K562 (cell line): ENCODE data around the gene IL24. TPM values are rescaled to one million over a fixed set of nuclear protein-coding genes. Genes with fewer than 3 reads are reported as not detected.

Experiments
- DMBX1 ChIP-seq: fragments of 250-450 bp; sonication (Bioruptor Pico); IDR thresholded peaks from 2 replicates; pipeline ENCODE4 v1.8.0; 2022; ENCODE audit warnings: inconsistent platforms, mild to moderate bottlenecking, moderate library complexity, borderline replicate concordance
- ESRRA ChIP-seq: fragments of 450-650 bp; IDR thresholded peaks from 2 replicates; pipeline ENCODE4 v1.6.1; 2014; ENCODE audit warnings: low read depth, mild to moderate bottlenecking, moderate library complexity, borderline replicate concordance
- FOS ChIP-seq: IDR thresholded peaks from 3 replicates; pipeline ENCODE4 v1.6.1; 2011; ENCODE audit not compliant: insufficient read length; ENCODE audit errors: extremely low read depth
- GATA2 ChIP-seq: sonication (generic); formaldehyde crosslinking; IDR thresholded peaks from 2 replicates; pipeline ENCODE4 v1.4.0; 2020; ENCODE audit warnings: mild to moderate bottlenecking, missing genetic modification reagents
- HDAC3 ChIP-seq: fragments of 450-650 bp; IDR thresholded peaks from 2 replicates; pipeline ENCODE4 v1.6.1; 2018; ENCODE audit warnings: borderline replicate concordance, mild to moderate bottlenecking, moderate library complexity; ENCODE audit not compliant: partially characterized antibody
- HNRNPLL ChIP-seq: fragments of 200-400 bp; formaldehyde crosslinking; IDR thresholded peaks from 2 replicates; pipeline ENCODE4 v1.6.1; 2017; ENCODE audit warnings: low read length, low read depth, mild to moderate bottlenecking; ENCODE audit not compliant: poor library complexity, severe bottlenecking
- KDM2B ChIP-seq: fragments of 250-450 bp; sonication (Bioruptor Pico); IDR thresholded peaks from 2 replicates; pipeline ENCODE4 v1.8.0; 2021; ENCODE audit warnings: mild to moderate bottlenecking, moderate library complexity
- MECOM ChIP-seq: fragments of 250-450 bp; sonication (Bioruptor Pico); IDR thresholded peaks from 2 replicates; pipeline ENCODE4 v1.8.0; 2022; ENCODE audit warnings: inconsistent platforms
- MTA3 ChIP-seq: fragments of 450-650 bp; formaldehyde crosslinking; IDR thresholded peaks from 2 replicates; pipeline ENCODE4 v1.6.1; 2017; ENCODE audit warnings: mild to moderate bottlenecking, borderline replicate concordance
- MYNN ChIP-seq, 2 experiments: sonication (generic); formaldehyde crosslinking in 1 of 2; IDR thresholded peaks; 2 replicates each; pipeline versions ENCODE4 v1.5.0 to v1.6.1; 2016 to 2020; ENCODE audit warnings: antibody characterized with exemption in 1 of 2, missing genetic modification reagents in 1 of 2
- NEUROD1 ChIP-seq: fragments of 150-350 bp; IDR thresholded peaks from 2 replicates; pipeline ENCODE4 v1.6.1; 2014; ENCODE audit warnings: borderline replicate concordance, low read length, low read depth; ENCODE audit not compliant: partially characterized antibody
- PATZ1 ChIP-seq: fragments of 250-450 bp; sonication (Bioruptor Pico); IDR thresholded peaks from 2 replicates; pipeline ENCODE4 v1.5.0; 2020; ENCODE audit warnings: mild to moderate bottlenecking, borderline replicate concordance
- PHB2 ChIP-seq: fragments of 450-650 bp; IDR thresholded peaks from 2 replicates; pipeline ENCODE4 v1.6.1; 2017; ENCODE audit warnings: low read depth
- SMC3 ChIP-seq: conservative IDR thresholded peaks from 2 replicates; pipeline ENCODE4 v1.6.1; 2011; ENCODE audit warnings: low read depth, low read length, improper control_type of control experiment; ENCODE audit not compliant: insufficient read depth
- TAF9B ChIP-seq: fragments of 450-650 bp; IDR thresholded peaks from 2 replicates; pipeline ENCODE4 v1.6.1; 2018; ENCODE audit warnings: mild to moderate bottlenecking; ENCODE audit not compliant: partially characterized antibody
- THRA ChIP-seq: fragments of 450-650 bp; IDR thresholded peaks from 2 replicates; pipeline ENCODE4 v1.6.1; 2017; ENCODE audit warnings: mild to moderate bottlenecking, moderate library complexity
- ZFP36 ChIP-seq: fragments of 150-350 bp; IDR thresholded peaks from 2 replicates; pipeline ENCODE4 v1.6.1; 2018; ENCODE audit warnings: low read length, low read depth; ENCODE audit not compliant: partially characterized antibody
- ZNF583 ChIP-seq: fragments of 250-450 bp; sonication (Bioruptor Pico); IDR thresholded peaks from 2 replicates; pipeline ENCODE4 v1.4.0; 2020
- polyA plus RNA-seq, 8 experiments: library from polyadenylated mRNA; depleted of rRNA in 4 of 8; stranded (reverse) in 5 of 8; unstranded in 3 of 8; fragments of >200 nt; fragmentation: Nextera tagmentation in 2 of 8; fragmentation: Illumina TruSeq in 1 of 8; extraction: Ambion mirVana in 2 of 8; extraction: Trizol in 1 of 8; gene quantifications; 2 replicates each; pipeline versions ENCODE4 v1.2.1 to v1.2.3, GENCODE V29; 2011 to 2014; ENCODE audit warnings: inconsistent platforms in 1 of 8, missing spikeins in 1 of 8
- total RNA-seq, 7 experiments: library from RNA; depleted of rRNA in 6 of 7; stranded (reverse); fragments of >200 nt in 6 of 7; fragmentation: Illumina TruSeq in 2 of 7; extraction: Trizol in 2 of 7; gene quantifications; 2 replicates each; pipeline versions ENCODE4 v1.2.1 to v1.2.3, GENCODE V29; 2011 to 2021; ENCODE audit warnings: low replicate concordance in 1 of 7
- TF ChIP-seq, protein P1 (sequence below): sonication (generic); formaldehyde crosslinking; IDR thresholded peaks from 2 replicates; pipeline ENCODE4 v1.8.1; 2023; ENCODE audit warnings: mild to moderate bottlenecking, missing genetic modification reagents
- TF ChIP-seq, protein P2 (sequence below): fragments of 250-450 bp; sonication (Bioruptor Pico); IDR thresholded peaks from 2 replicates; pipeline ENCODE4 v1.8.0; 2021; ENCODE audit warnings: borderline replicate concordance, mild to moderate bottlenecking, moderate library complexity; ENCODE audit not compliant: poor library complexity, severe bottlenecking
- TF ChIP-seq, protein P3 (sequence below): fragments of 450-650 bp; formaldehyde crosslinking; IDR thresholded peaks from 2 replicates; pipeline ENCODE4 v1.4.0; 2022; ENCODE audit warnings: mild to moderate bottlenecking, moderate library complexity

IL24 gene
- total and polyA plus RNA-seq, 9 of the 15 experiments (the other 6 are each of a cell fraction or from before 2014, with no cell fraction given), result 0.04 to 0.19 TPM; not detected in 7

DNA sequence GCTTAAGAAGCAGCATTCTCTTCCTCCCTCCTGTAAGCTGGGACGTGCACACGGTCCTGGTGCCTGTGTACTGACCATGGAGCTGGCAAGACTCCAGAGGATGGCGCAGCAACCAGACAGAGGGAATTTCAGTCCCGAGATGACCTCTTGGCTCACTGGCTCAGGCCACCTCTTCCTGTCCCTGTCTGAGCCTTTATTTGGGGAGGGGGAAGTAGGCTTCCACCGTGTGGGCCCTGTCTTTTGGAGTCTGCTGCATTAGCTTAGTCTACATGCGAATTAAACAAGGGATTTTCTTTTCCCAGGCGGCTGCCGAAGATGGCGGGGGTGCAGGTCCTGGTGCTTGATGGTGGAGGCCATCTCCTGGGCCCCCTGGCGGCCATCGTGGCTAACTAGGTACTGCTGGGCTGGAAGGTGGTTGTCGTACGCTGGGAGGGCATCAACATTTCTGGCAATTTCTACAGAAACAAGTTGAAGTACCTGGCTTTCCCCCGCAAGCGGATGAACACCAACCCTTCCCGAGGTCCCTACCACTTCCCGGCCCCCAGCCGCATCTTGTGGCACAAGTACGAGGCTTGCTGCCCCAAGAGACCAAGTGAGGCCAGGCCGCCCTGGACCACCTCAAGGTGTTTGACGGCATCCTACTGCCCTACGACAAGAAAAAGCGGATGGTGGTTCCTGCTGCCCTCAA, 10.2 kb downstream of the IL24 start (continued):
- TF ChIP-seq MTA3 (peak; percentile 53; the same call in 1 of the 2 replicates), ZNF583 (CRISPR knock-in tag) (0 out of 2 replicates have a peak, but pooled peaks have one; percentile 59), NEUROD1 (no peak), ZFP36 (peak; percentile 52), MYNN (IDR thresholded peaks at IDR 0.05) (no peak), MYNN (CRISPR knock-in tag; IDR thresholded peaks at IDR 0.05) (no peak), TAF9B (no peak), SMC3 (peak; percentile 86), HNRNPLL (peak; percentile 16), KDM2B (no peak), DMBX1 (CRISPR knock-in tag) (peak; percentile 50; the same call in 1 of the 2 replicates), GATA2 (no peak), FOS (no peak), PHB2 (no peak), MECOM (CRISPR knock-in tag) (no peak), ESRRA (peak; percentile 26; the same call in 1 of the 2 replicates), PATZ1 (no peak), HDAC3 (no peak), THRA (0 out of 2 replicates have a peak, but pooled peaks have one; percentile 11)
- TF ChIP-seq, protein P1, sequence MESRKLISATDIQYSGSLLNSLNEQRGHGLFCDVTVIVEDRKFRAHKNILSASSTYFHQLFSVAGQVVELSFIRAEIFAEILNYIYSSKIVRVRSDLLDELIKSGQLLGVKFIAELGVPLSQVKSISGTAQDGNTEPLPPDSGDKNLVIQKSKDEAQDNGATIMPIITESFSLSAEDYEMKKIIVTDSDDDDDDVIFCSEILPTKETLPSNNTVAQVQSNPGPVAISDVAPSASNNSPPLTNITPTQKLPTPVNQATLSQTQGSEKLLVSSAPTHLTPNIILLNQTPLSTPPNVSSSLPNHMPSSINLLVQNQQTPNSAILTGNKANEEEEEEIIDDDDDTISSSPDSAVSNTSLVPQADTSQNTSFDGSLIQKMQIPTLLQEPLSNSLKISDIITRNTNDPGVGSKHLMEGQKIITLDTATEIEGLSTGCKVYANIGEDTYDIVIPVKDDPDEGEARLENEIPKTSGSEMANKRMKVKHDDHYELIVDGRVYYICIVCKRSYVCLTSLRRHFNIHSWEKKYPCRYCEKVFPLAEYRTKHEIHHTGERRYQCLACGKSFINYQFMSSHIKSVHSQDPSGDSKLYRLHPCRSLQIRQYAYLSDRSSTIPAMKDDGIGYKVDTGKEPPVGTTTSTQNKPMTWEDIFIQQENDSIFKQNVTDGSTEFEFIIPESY, result no peak
- TF ChIP-seq, protein P2, sequence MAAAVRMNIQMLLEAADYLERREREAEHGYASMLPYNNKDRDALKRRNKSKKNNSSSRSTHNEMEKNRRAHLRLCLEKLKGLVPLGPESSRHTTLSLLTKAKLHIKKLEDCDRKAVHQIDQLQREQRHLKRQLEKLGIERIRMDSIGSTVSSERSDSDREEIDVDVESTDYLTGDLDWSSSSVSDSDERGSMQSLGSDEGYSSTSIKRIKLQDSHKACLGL (CRISPR knock-in tag), result no peak
- TF ChIP-seq, protein P3, sequence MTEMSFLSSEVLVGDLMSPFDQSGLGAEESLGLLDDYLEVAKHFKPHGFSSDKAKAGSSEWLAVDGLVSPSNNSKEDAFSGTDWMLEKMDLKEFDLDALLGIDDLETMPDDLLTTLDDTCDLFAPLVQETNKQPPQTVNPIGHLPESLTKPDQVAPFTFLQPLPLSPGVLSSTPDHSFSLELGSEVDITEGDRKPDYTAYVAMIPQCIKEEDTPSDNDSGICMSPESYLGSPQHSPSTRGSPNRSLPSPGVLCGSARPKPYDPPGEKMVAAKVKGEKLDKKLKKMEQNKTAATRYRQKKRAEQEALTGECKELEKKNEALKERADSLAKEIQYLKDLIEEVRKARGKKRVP (CRISPR knock-in tag), result peak; percentile 42; the same call in 1 of the 2 replicates
